Activated T-cell treated with anti-CD3 and anti-CD28 coated beads, Interleukin-2, amount 50 U/mL, for 72 hours (primary cell): Measurements from ENCODE around the gene PPIB. TPM values are rescaled to one million over a fixed set of nuclear protein-coding genes. Genes with fewer than 3 reads are reported as not detected.

Source experiments
- ATAC-seq, 2 donors: fragments of 150-1000 bp; cut with Tn5 transposase; replicated peaks in 1 of 2; 2 replicates each; pipeline ENCODE4 v1.10.0; 2021; ENCODE audit warnings: moderate library complexity in 2 of 2, mild to moderate bottlenecking in 1 of 2
- DNase-seq, 2 donors: peaks; one replicate each; pipeline ENCODE4 v3.0.0; 2021 to 2022; ENCODE audit warnings: mixed read lengths in 1 of 2
- H3K27ac Mint-ChIP-seq: one replicate; pipeline ENCODE4 v1.8.0; 2022; ENCODE audit warnings: mild to moderate bottlenecking, moderate library complexity, mixed read lengths
- H3K27me3 Mint-ChIP-seq: one replicate; pipeline ENCODE4 v1.8.0; 2022; ENCODE audit warnings: low read depth, mixed read lengths
- H3K36me3 Mint-ChIP-seq, 2 donors: one replicate each; pipeline ENCODE4 v1.8.0; 2022; ENCODE audit warnings: mixed read lengths in 2 of 2, mild to moderate bottlenecking in 1 of 2; ENCODE audit not compliant: insufficient read depth in 2 of 2
- H3K4me1 Mint-ChIP-seq: one replicate; pipeline ENCODE4 v1.8.0; 2022; ENCODE audit warnings: low read depth, mixed read lengths
- H3K4me3 Mint-ChIP-seq, 2 donors: one replicate each; pipeline ENCODE4 v1.8.0; 2022; ENCODE audit warnings: mild to moderate bottlenecking in 2 of 2, mixed read lengths in 2 of 2, moderate library complexity in 2 of 2
- H3K9me3 Mint-ChIP-seq, 2 donors: one replicate each; pipeline ENCODE4 v1.8.0; 2022; ENCODE audit warnings: mixed read lengths in 2 of 2
- total RNA-seq, 2 donors: library from RNA; stranded (reverse); gene quantifications; one replicate each; pipeline ENCODE4 v1.2.3, GENCODE V29; 2022

The PPIB gene
- total RNA-seq, 2 donors from 2014 or later = 228 to 302 TPM

DNA sequence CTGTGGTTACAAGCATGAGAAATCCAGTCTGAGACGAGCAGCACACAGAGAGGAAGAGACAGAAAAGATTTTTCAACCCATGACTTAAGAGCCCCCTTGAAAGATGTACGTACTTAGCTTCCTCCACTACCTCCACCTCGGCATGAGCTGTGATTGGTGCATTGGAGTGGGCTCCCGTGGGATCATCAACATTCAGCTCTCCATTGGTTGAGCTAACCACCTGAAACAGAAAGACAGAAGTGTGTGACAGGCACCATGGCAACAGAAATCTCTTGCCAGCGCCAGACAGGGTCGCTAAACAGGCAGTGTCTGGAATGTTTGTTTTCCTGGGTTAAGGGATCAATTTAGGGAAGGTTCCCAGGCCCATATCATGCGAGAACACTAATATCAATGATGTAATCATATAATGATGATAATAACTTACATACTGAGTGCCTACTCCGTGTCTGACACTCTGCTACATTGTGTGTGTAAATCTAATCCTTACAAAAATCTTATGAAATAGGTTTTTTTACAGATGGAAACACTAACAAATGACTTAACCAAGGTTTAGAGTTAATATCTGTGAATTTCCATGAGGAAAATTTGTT, 17.5 kb upstream of the PPIB start:
- Mint-ChIP-seq H3K4me1 (no peaks in the 10 kb centered on the region), H3K27ac (no peak overlapping the region), H3K27me3 (no peaks in the 10 kb centered on the region), H3K36me3 (peaks cover 2 to 5% of the 10 kb centered on the region in 2 donors), H3K9me3 (no peaks in the 10 kb centered on the region), H3K4me3 (no peak overlapping the region)
- DNase-seq (no peak), ATAC-seq (no peak)

DNA sequence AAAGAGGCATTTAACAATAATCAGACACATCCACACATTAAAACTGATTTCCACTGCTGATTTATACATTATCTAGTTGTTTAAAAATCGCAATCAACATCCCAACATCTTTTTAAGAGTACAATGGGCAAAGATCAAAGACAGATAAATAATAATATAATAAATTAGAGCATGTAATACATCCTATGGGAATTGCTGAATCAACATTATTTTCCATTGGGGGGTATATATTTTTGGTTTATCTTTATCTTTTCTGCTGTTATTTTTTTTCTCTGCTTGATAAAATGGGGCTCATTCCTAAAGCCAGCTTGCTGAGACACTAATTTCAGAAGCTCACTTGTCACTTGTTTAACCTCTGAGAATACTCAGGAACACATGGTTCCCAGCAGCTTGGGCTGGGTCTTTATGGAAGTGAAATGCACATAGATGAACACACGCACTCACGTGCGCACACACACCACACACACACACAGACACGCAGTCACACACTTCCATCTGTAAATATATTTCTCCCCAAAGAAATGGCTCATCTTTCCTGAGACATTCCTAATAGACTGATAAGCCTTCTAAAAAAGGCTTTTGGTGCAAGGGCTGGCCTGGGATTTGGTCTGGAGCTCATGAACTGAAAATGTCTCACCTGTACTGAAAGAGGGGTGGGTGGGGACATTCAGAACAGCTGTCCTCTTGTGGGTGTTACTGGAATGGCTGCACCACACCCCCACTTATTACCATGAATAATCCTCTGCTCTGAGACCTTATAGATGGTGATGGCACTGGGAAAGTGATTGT, 3.5 kb upstream of the PPIB start:
- Mint-ChIP-seq H3K27ac (peak overlapping the region; percentile 85), H3K4me3 (peak overlapping the region in 1 of 2 donors; percentile 30), H3K27me3 (no peaks in the 10 kb centered on the region), H3K9me3 (no peaks in the 10 kb centered on the region), H3K4me1 (peaks cover 43% of the 10 kb centered on the region), H3K36me3 (peaks cover 4 to 8% of the 10 kb centered on the region in 2 donors)
- DNase-seq (no peak), ATAC-seq (no peak)

DNA sequence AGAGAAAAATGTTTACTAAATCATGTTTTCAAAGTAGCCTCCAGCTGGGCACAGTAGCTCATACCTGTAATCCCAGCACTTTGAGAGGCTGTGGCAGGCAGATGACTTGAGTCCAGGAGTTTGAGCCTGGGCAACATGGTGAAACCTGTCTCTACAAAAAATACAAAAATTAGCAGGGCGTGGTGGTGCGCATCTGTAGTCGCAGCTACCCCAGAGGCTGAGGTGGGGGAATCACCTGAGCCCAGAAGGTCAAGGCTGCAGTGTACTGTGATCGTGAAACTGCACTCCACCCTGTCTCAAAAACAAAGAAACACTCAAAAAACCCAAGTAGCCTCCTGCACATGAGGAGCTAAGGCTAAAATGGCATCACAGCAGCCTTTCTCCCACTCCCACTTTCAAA, 1.6 kb upstream of the PPIB start:
- H3K27ac Mint-ChIP-seq = peak overlapping the region; percentile 94
- no peaks in the 10 kb centered on the region for H3K9me3 Mint-ChIP-seq
- peak overlapping the region; percentile 47 to 92 for H3K4me3 Mint-ChIP-seq
- DNase-seq (no peak), ATAC-seq (no peak)
- H3K27me3 Mint-ChIP-seq = no peaks in the 10 kb centered on the region
- H3K36me3 Mint-ChIP-seq = peaks cover 10 to 14% of the 10 kb centered on the region in 2 donors
- H3K4me1 Mint-ChIP-seq = peaks cover 52% of the 10 kb centered on the region

DNA sequence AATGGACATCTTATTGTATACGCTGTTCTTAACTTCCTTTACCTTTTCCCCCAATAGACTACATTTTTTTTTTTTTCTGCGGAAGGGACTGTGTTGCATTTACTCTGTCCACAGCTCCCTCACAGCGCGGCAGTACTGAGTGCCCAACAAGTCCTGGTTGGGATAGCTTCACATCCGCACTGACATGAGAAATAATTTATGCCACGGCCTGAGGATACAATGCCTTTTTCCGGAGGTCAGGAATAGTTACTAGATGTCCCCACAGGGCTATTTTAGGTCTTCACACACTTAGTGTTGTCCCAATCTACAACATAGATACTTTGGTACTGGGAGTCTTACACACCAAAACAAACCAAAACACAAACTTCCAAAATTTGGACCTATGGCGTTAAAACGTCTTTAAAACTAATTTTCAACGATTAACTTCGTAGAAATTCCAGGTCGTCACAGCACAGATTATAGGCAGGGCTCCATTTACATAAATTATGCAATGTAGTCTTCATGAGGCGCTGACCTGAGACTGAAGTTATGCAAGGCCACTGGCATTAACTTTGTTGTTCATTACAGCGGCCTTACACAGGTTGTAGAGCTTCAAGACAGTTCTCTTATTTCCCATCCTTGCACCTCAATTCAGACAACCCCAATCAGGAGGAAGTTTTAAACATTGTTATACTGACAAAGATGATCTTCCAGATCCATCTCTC, 989 bp upstream of the PPIB start:
- peak overlapping the region; percentile 94 for H3K27ac Mint-ChIP-seq
- no peaks in the 10 kb centered on the region for H3K27me3 Mint-ChIP-seq
- ATAC-seq = peak in 1 of 2 donors; percentile 0
- peak overlapping the region; percentile 82 to 92 for H3K4me3 Mint-ChIP-seq
- H3K36me3 Mint-ChIP-seq = peaks cover 12 to 17% of the 10 kb centered on the region in 2 donors
- H3K4me1 Mint-ChIP-seq = peaks cover 59% of the 10 kb centered on the region
- no peaks in the 10 kb centered on the region for H3K9me3 Mint-ChIP-seq
- no peak for DNase-seq

DNA sequence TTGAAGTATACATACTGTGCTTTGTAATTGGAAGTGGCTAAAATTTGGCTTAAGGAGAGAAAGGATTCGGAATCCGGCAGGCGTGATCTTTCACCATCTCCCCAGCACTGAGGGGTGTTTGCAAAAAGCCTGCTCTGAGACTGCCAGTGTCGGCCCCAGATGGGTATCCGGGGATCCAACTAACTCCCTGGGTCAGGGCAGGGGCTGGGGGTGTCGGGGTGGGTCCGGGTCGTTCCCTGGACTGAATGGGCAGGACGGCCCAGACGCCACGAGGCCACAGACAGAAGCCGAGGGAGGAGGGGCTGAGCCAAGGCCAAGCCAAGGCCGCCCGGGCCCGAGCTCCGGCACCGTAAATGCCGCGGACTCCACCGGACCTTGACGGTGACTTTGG, 349 bp downstream of the PPIB start:
- DNase-seq (no peak), ATAC-seq (peak; percentile 24 to 25)
- Mint-ChIP-seq H3K36me3 (peaks cover 18 to 25% of the 10 kb centered on the region in 2 donors), H3K27me3 (no peaks in the 10 kb centered on the region), H3K9me3 (no peaks in the 10 kb centered on the region), H3K4me1 (peaks cover 70% of the 10 kb centered on the region), H3K27ac (peak overlapping the region; percentile 92), H3K4me3 (peak overlapping the region; percentile 88 to 97)

DNA sequence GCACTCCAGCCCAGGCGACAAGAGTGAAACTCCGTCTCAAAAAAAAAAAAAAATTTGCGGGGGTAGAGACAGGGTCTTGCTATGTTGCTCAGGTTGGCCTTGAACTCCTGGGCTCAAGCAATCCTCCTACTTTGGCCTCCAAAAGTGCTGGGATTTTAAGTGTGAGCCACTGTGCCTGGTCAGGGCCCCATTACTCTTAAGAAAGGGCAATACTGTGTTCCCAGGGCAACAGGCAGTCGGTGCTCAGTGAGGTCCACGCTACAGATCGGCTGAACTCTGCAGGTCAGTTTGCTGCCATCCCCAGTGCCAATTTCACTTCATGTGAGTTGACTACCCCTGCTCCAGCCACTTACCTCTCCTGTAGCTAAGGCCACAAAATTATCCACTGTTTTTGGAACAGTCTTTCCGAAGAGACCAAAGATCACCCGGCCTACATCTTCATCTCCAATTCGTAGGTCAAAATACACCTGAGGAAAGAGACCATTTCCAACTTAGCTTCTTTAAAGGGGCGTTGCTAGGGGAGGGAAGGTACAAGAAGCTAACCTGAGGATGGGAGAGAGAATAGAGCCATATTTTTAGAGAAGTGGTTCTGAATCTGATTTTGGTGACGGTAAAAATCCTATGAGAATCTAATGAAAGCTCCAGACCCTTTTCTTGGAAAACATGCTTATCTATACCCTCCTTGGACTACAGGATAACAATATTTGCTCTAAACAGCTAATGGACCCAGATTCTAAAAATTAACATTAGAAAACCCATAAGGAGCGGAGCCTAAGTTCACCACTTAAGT, 939 bp downstream of the PPIB start:
- no peak for DNase-seq
- ATAC-seq = no peak
- H3K27me3 Mint-ChIP-seq = no peaks in the 10 kb centered on the region
- peaks cover 18 to 25% of the 10 kb centered on the region in 2 donors for H3K36me3 Mint-ChIP-seq
- H3K4me3 Mint-ChIP-seq = peak overlapping the region; percentile 88 to 97
- peak overlapping the region; percentile 92 for H3K27ac Mint-ChIP-seq
- peaks cover 65% of the 10 kb centered on the region for H3K4me1 Mint-ChIP-seq
- H3K9me3 Mint-ChIP-seq = no peaks in the 10 kb centered on the region

DNA sequence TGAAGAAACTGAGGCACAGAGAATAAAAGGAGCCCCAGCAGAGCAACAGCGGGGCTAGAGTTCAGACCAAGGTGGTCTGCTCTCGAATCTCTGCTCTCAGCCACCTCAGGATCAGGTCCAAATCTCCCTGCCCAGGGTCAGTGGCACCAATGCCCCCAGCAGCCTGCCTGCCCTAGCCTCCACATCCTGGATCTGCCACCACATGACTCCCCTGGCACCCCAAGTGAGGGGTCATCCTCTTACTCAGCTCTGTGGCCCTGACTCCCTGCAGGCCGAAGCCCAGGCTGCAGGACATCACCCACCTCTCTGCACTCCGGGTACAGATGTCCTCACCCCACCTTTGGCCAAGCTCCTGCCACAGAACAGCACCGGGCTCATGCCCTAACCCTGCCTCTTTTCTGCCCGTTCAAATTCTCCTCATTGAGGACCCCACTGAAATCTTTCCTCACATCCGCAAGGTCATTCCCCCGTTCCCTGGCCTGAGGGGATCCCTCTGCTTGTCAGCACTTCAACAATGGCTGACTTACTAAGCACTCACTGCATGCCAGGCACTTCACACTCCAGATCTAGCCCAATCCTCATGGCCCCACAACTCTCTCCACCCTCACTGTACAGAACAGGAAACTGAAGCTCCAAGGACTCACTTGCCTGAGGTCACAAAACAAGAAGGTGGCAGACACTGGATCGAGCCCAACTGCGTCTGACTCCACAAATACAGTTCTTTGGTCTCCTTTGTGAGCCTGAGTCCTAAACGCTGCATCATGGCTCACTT, 4.3 kb downstream of the PPIB start:
- Mint-ChIP-seq H3K4me3 (no peak overlapping the region), H3K36me3 (peaks cover 18 to 32% of the 10 kb centered on the region in 2 donors)

DNA sequence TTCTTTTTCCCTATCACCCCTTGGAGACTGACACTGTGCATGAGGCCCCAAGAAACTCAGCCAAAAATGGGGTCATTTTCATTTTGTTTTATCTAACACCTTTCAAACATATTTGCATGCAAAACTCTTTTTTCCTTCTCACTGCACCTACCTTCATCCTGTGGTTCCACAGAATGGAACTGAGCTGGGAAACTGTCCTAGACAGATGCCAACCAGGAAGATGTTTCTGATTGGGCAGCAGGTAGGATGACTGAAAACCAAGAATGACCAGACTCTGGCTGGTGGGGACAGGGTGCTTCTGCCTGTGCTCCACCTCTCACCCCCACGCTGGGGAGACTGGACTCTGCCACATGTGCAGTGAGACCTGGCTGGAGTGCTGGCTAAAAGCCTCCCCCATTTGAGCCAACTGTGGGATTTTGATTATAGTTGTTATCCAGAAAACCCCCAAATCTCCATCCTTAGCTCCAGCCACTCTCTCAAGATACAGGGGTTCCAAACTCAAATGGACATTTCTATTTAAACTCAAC, 5.2 kb downstream of the PPIB start:
- H3K4me1 Mint-ChIP-seq = peaks cover 45% of the 10 kb centered on the region
- H3K4me3 Mint-ChIP-seq = peak overlapping the region in 1 of 2 donors; percentile 2
- peak overlapping the region; percentile 29 for H3K27ac Mint-ChIP-seq
- H3K36me3 Mint-ChIP-seq = peaks cover 18 to 32% of the 10 kb centered on the region in 2 donors
- H3K9me3 Mint-ChIP-seq = no peaks in the 10 kb centered on the region
- no peak for DNase-seq
- ATAC-seq = no peak
- H3K27me3 Mint-ChIP-seq = peaks cover 9% of the 10 kb centered on the region

More for the DNA sequence above, 4.3 kb downstream of the PPIB start:
- Mint-ChIP-seq H3K27me3 (no peaks in the 10 kb centered on the region), H3K4me1 (peaks cover 39% of the 10 kb centered on the region), H3K27ac (peak overlapping the region; percentile 36), H3K9me3 (no peaks in the 10 kb centered on the region)
- DNase-seq = no peak
- no peak for ATAC-seq

DNA sequence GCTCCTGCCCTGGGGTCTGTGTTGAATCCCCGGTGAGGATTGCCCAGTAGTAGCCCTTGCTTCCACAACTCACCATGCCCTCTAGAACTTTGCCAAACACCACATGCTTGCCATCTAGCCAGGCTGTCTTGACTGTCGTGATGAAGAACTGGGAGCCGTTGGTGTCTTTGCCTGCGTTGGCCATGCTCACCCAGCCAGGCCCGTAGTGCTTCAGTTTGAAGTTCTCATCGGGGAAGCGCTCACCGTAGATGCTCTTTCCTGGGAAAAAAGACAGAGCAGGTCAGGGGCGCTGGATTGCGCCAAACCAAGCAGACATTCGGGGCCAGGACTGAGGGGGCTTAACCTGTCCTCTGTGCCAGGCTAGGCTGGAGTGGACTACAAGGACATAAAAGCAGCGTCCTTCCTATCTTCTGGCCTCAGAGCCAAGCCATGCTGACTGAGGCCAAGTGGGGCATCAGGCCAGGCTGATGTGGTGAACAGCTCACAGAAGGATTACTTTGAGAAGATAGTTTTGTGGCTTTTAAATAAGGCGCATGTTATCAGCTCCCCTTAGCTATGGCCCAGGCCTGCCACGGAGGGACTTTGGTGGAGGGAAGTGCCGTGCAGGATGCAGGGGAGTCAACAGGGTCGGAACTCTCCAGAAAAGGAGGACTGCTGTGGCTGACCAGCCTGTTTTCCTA, 6.0 kb downstream of the PPIB start:
- DNase-seq (no peak), ATAC-seq (no peak)
- Mint-ChIP-seq H3K4me1 (peaks cover 42% of the 10 kb centered on the region), H3K4me3 (no peak overlapping the region), H3K27me3 (peaks cover 11% of the 10 kb centered on the region), H3K36me3 (peaks cover 16 to 27% of the 10 kb centered on the region in 2 donors), H3K27ac (no peak overlapping the region), H3K9me3 (no peaks in the 10 kb centered on the region)

DNA sequence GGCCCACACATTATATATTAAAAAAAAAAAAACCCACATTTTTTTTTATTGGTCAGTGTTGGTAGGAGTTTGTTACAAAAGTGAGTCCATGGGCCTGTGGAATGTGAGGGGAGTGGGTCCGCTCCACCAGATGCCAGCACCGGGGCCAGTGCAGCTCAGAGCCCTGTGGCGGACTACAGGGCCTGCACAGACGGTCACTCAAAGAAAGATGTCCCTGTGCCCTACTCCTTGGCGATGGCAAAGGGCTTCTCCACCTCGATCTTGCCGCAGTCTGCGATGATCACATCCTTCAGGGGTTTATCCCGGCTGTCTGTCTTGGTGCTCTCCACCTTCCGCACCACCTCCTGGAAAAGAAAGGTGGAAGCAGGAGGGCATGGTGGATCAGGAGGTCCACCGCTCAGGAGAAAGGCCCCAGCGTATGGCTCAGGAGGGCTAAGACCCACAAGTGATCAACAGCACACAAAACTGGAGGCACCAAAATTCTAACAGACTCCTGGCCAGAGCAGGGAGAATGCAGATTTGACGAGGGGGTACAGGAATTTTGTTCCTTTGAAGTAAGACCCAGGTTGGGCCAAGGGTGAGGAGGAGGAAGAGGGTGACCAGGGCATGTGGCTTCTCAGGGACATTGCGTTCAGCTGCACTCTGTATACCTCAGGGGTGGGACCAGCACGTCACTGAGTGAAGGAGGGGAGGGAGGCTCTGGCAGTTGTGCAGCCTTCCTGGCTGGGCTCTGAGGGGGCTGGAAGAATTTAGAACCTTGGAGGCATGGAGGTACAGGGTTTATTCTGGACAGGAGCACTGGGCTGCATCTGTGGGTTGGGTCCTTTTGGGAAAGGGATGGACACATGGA, 6.8 kb downstream of the PPIB start:
- H3K4me3 Mint-ChIP-seq = no peak overlapping the region
- H3K27me3 Mint-ChIP-seq = peaks cover 13% of the 10 kb centered on the region
- no peaks in the 10 kb centered on the region for H3K9me3 Mint-ChIP-seq
- H3K4me1 Mint-ChIP-seq = peaks cover 40% of the 10 kb centered on the region
- no peak for DNase-seq
- H3K27ac Mint-ChIP-seq = no peak overlapping the region
- H3K36me3 Mint-ChIP-seq = peaks cover 14 to 26% of the 10 kb centered on the region in 2 donors
- no peak for ATAC-seq
